Measurements from ENCODE around the gene KCNN1. TPM values are rescaled to one million over a fixed set of nuclear protein-coding genes. Genes with fewer than 3 reads are reported as not detected.
A peak's percentile ranks its signal among the peaks of the same experiment; 100 is the strongest.

KCNN1 gene
- total and polyA plus RNA-seq, 2 of the 4 experiments (the other 2 are of a cell fraction) = 0.09 TPM; not detected in 1

GRCh38 chr19:17948514-17948900 is 18.4 kb upstream of the KCNN1 start:
- Histone ChIP-seq H4K91ac (ENCODE audit: insufficient read depth, low read depth, low read length) (no peak overlapping the region), H3K18ac (ENCODE audit: low read depth, low read length) (no peak overlapping the region), H2AK5ac (ENCODE audit: low read depth, low read length) (no peak overlapping the region), H3K56ac (ENCODE audit: extremely low read depth, insufficient read depth, low read length) (no peak overlapping the region), H3K14ac (replicated peaks; ENCODE audit: low read depth, low read length) (no peak overlapping the region), H3K4me1 (ENCODE audit: control insufficient read depth, insufficient read depth, low read length) (peaks cover 5% of the 10 kb centered on the region), H4K20me1 (ENCODE audit: insufficient read depth, low read length) (peaks cover 25% of the 10 kb centered on the region), H4K5ac (ENCODE audit: low read depth, low read length) (no peak overlapping the region), H3K27ac (ENCODE audit: insufficient read depth, low read length) (no peak overlapping the region), H3K9ac (ENCODE audit: low read depth, low read length) (no peak overlapping the region), H3K4me3 (ENCODE audit: insufficient read depth, low read depth, low read length) (peak overlapping the region; percentile 56), H3K27me3 (ENCODE audit: control insufficient read depth, insufficient read depth, low read length) (peaks cover 49% of the 10 kb centered on the region), H2BK5ac (ENCODE audit: low read depth, low read length, poor library complexity, severe bottlenecking) (no peak overlapping the region), H2AK9ac (replicated peaks; ENCODE audit: low read depth, low read length, poor library complexity) (no peak overlapping the region), H3K9me3 (ENCODE audit: control insufficient read depth, insufficient read depth, low read length) (no peaks in the 10 kb centered on the region), H2AFZ (replicated peaks; ENCODE audit: low read length, poor library complexity) (no peak overlapping the region), H2BK15ac (ENCODE audit: low read depth, low read length) (no peak overlapping the region), H3K36me3 (ENCODE audit: control insufficient read depth, insufficient read depth, low read length) (no peaks in the 10 kb centered on the region), H3K9me1 (ENCODE audit: insufficient read depth, low read length) (0 out of 2 replicates have a peak, but pooled peaks cover 3% of the 10 kb centered on the region), H3K4ac (ENCODE audit: low read depth, low read length) (no peak overlapping the region), H3K23ac (ENCODE audit: low read depth, low read length) (no peak overlapping the region), H3K79me1 (ENCODE audit: low read depth in 1 of 2, low read length in 2 of 2) (no peaks in the 10 kb centered on the region), H3K4me2 (ENCODE audit: low read depth, low read length) (peak overlapping the region; percentile 62; the same call in 1 of the 2 replicates), H2BK20ac (ENCODE audit: low read depth, low read length) (no peak overlapping the region), H4K8ac (ENCODE audit: low read depth in 2 of 2, low read length in 2 of 2) (no peak overlapping the region), H2BK120ac (ENCODE audit: low read depth, low read length) (no peak overlapping the region)
- in situ Hi-C loops (cut with MboI; ENCODE audit: low sequenced_read_pairs) = loop anchor here (25.0 kb wide), 1 partner anchor 114 kb away; no protein-coding TSS in a partner anchor
- ChIA-PET CTCF (no interaction called here), POLR2A (ENCODE audit: unreplicated experiment) (no interaction called here)
- no peak for TF ChIP-seq CTCF (conservative IDR thresholded peaks at IDR 0.05; ENCODE audit: low read depth, low read length)
- no peak for TF ChIP-seq SMC3 (IDR thresholded peaks at IDR 0.05; ENCODE audit: low read depth, low read length)
- TF ChIP-seq ELK1 (IDR thresholded peaks at IDR 0.05; ENCODE audit: borderline replicate concordance, low read depth, low read length) = no peak
- DNase-seq = no peak
- no peak for ATAC-seq (ENCODE audit: low read depth)
- intact Hi-C loops (cut with micrococcal nuclease) = no loop called here
- WGBS, 2 experiments (ENCODE audit: extremely low coverage in 2 of 2, insufficient read length in 1 of 2) = 0% methylated on average over 2 of the region's 16 CpGs; no CpG with 5 or more reads in 1 of the 2 experiments
- BruUV-seq (replicated peaks) = no TSS peak
- dilution Hi-C loops (cut with HindIII; ENCODE audit: low sequenced_read_pairs, unreplicated experiment) = no loop called here

Data from IMR-90 (cell line).